Fibroblast of skin of back (primary cell): ENCODE measurements around the gene DZIP1L.
"Not testable (repeated sequence)": the region's sequence is repeated elsewhere in the genome, so short reads cannot be mapped to it uniquely, and the experiment has no call there.

Source experiments
- DNase-seq: peaks from one replicate; pipeline ENCODE4 v3.0.0-alpha.2; 2013

The DZIP1L gene

GRCh38 chr3:138114431-138114918, 933 bp downstream of the DZIP1L start:
- peak; percentile 52 for DNase-seq

- DNase-seq: no peak
These were observed 2.1 kb downstream of the DZIP1L start for GRCh38 chr3:138113326-138113725.

- DNase-seq: no peak
These were observed 3.0 kb downstream of the DZIP1L start for GRCh38 chr3:138112362-138112761.

- DNase-seq: no peak
These were observed 9.8 kb downstream of the DZIP1L start for GRCh38 chr3:138105598-138105997.

- DNase-seq: no peak
These were observed 11.9 kb downstream of the DZIP1L start for GRCh38 chr3:138103466-138103865.

GRCh38 chr3:138101351-138101940, 14.0 kb downstream of the DZIP1L start:
- not testable (repeated sequence) for DNase-seq

- DNase-seq: no peak
These were observed 16.0 kb downstream of the DZIP1L start for GRCh38 chr3:138099417-138099816.

GRCh38 chr3:138097192-138098172, 17.9 kb downstream of the DZIP1L start:
- DNase-seq: no peak

GRCh38 chr3:138093721-138094120, 21.7 kb downstream of the DZIP1L start:
- DNase-seq: no peak

- DNase-seq: peak; percentile 65
These were observed 23.4 kb downstream of the DZIP1L start for GRCh38 chr3:138092023-138092422.

- DNase-seq: peak; percentile 79
These were observed 26.3 kb downstream of the DZIP1L start for GRCh38 chr3:138089091-138089490.

GRCh38 chr3:138085745-138086144, 29.7 kb downstream of the DZIP1L start:
- DNase-seq: not testable (repeated sequence)

GRCh38 chr3:138084196-138084595, 31.2 kb downstream of the DZIP1L start:
- no peak for DNase-seq

- peak; percentile 22 for DNase-seq
These were observed 32.4 kb downstream of the DZIP1L start for GRCh38 chr3:138082992-138083386.

- DNase-seq: peak; percentile 84
These were observed 33.1 kb downstream of the DZIP1L start for GRCh38 chr3:138082085-138082991.

GRCh38 chr3:138081371-138082084, 33.9 kb downstream of the DZIP1L start:
- DNase-seq: peak; percentile 80

GRCh38 chr3:138079901-138080300, 35.5 kb downstream of the DZIP1L start:
- DNase-seq: peak; percentile 20

GRCh38 chr3:138078901-138079344, 36.5 kb downstream of the DZIP1L start:
- peak; percentile 98 for DNase-seq

GRCh38 chr3:138078096-138078495, 37.3 kb downstream of the DZIP1L start:
- peak; percentile 59 for DNase-seq

GRCh38 chr3:138072796-138073195, 42.6 kb downstream of the DZIP1L start:
- peak; percentile 50 for DNase-seq

- no peak for DNase-seq
These were observed 45.4 kb downstream of the DZIP1L start for GRCh38 chr3:138070006-138070405.
